SK-N-DZ (cell line): ENCODE results near the gene ADCY9.

Source experiments
- DNase-seq: peaks from one replicate; pipeline ENCODE4 v3.0.0-alpha.2; 2015; ENCODE audit warnings: low spot score

Gene ADCY9

GRCh38 chr16:4004206-4004605 lies 112.0 kb downstream of the ADCY9 start:
- DNase-seq: no peak

- no peak for DNase-seq
These were observed 112.7 kb downstream of the ADCY9 start for GRCh38 chr16:4003576-4003975.

GRCh38 chr16:4003166-4003565 lies 113.1 kb downstream of the ADCY9 start:
- DNase-seq: no peak

- DNase-seq: no peak
These were observed 114.1 kb downstream of the ADCY9 start for GRCh38 chr16:4002121-4002520.

GRCh38 chr16:3999479-4000325 lies 116.5 kb downstream of the ADCY9 start:
- DNase-seq: peak; percentile 50

GRCh38 chr16:3998793-3999478 lies 117.3 kb downstream of the ADCY9 start:
- no peak for DNase-seq

GRCh38 chr16:3997231-3997841 lies 118.9 kb downstream of the ADCY9 start:
- no peak for DNase-seq

- DNase-seq: no peak
These were observed 121.2 kb downstream of the ADCY9 start for GRCh38 chr16:3995001-3995400.

- no peak for DNase-seq
These were observed 123.0 kb downstream of the ADCY9 start for GRCh38 chr16:3993052-3993785.

- DNase-seq: no peak
These were observed 123.8 kb downstream of the ADCY9 start for GRCh38 chr16:3992297-3993051.

GRCh38 chr16:3988824-3989223 lies 127.4 kb downstream of the ADCY9 start:
- no peak for DNase-seq

GRCh38 chr16:3988011-3988410 lies 128.2 kb downstream of the ADCY9 start:
- DNase-seq: no peak

- no peak for DNase-seq
These were observed 129.0 kb downstream of the ADCY9 start for GRCh38 chr16:3987231-3987630.

GRCh38 chr16:3986235-3986544 lies 130.1 kb downstream of the ADCY9 start:
- DNase-seq: no peak

- DNase-seq: no peak
These were observed 131.9 kb downstream of the ADCY9 start for GRCh38 chr16:3984111-3985060.

GRCh38 chr16:3983081-3983520 lies 133.1 kb downstream of the ADCY9 start:
- DNase-seq: peak; percentile 60

- no peak for DNase-seq
These were observed 134.0 kb downstream of the ADCY9 start for GRCh38 chr16:3982216-3982615.

- DNase-seq: no peak
These were observed 135.8 kb downstream of the ADCY9 start for GRCh38 chr16:3980253-3981111.

- no peak for DNase-seq
These were observed 136.7 kb downstream of the ADCY9 start for GRCh38 chr16:3979518-3979917.
